CD4-positive, alpha-beta T cell treated with Interferon alpha-2 for 1 hour (primary cell): ENCODE data around the gene OPA1.

Source experiments
- DNase-seq, 2 donors: peaks; one replicate each; pipeline ENCODE4 v3.0.0-alpha.2; 2020 to 2022

The OPA1 gene

DNA sequence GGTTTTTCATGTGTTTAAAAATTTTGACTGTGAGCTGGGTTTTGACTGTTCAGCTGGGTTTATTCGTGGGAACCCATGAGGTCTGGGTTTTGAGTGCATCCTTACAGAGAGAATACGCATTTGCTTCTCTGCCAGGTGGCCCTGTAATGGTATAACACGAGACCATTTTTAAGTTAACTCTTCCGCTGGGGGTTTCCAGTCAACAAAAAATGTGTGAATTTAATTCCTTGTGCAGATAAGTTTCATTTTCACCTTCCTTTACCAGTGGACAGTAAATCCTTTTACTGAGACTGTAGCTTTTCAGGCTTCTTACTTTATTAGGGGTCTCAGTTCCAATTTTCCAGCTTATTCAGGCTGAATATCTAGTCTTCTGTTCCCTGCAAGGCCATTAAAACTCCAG is 149.6 kb downstream of the OPA1 start:
- DNase-seq, result no peak

DNA sequence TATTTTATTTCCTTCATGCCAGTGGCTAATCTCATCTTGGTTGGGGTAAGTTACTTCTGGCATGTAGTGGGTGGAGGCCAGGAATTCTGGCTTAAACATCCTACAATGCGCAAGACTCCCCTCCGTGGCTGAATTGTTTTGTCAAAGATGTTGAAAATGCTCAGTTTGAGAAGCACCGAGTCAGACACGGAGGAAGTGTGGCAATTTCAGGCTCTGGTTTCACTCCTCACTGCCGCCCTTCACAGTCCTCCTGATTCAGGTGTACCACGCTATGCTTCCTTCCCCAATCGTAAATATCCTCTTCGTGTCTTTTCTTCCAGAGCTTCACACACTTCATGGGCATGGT is 150.7 kb downstream of the OPA1 start:
- no peak for DNase-seq

DNA sequence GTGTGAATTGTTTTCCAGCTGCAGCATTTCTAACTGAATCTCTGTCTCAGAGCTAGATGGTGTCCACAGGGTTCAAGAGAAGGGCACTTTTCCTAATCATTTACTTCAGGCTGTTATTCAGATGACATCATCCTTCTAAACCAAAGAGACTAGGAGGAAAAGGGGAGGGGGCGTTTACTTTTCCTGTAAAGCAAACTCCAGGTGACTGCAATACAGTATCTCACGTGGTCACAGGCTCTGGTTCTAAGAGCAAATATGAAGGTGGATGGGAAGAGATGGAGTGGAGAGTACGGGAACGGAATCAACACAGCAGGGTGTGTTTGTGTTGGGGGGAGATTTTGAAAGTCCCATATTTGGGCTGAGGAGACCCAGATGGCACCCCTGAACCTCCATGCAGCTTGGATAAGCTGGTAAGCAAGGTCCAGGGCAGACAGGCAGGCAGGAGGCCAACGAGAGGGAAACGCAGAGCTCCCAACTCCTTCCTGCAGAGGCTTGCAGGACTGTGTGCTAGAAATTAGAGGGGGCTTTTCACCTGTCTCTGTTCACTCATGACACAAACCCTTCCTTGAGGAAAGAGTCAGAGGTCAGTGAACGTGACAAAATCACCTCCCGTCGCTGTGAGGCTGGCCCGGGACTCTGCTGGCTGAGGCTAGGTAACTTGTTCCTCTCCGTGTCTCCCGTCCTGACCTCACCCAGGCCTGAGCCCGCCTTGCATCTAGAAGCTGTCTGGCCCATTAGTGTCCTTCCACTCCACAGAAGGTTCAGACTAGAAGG is 151.2 kb downstream of the OPA1 start:
- no peak for DNase-seq

DNA sequence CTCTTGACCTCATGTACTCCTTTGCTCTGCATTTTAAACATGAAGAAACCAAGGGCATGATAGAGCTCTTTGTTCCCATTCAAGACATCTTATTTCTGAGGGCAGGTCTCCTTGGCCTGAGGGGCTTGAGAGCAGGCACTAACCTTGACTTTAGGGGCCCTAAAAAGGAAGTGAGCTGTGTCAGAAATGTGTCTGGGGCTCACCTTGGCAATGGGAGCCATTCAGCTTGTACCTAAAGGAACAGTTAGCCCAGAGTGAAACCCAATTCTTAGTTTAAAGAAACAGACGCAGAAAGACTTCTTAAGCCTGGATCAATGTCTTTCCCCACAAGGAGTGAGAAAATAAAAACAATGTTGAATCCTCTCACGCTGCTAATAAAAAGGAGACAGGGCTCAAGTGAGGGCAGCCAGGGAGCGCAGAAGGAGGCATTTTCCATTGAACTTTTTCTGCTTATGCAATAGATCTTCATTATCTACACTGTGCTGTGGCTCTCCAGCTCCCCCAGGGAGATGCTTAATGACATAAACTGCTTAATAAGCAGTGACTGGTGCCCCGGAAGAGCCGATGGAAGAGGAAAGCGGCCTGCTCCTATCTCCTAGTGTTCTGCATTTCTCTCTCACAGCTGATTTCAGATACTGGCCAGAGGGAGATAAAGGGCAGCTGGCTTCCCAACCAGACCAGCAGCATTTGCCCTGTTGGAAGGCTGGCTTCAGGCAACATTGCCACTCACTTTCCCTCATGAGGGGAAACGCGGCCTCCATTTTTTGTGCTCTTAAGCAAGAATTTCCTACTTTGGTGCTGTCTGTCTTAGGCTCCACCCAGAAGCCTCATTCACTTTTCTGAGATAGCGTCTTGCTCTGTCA is 152.0 kb downstream of the OPA1 start:
- no peak for DNase-seq

DNA sequence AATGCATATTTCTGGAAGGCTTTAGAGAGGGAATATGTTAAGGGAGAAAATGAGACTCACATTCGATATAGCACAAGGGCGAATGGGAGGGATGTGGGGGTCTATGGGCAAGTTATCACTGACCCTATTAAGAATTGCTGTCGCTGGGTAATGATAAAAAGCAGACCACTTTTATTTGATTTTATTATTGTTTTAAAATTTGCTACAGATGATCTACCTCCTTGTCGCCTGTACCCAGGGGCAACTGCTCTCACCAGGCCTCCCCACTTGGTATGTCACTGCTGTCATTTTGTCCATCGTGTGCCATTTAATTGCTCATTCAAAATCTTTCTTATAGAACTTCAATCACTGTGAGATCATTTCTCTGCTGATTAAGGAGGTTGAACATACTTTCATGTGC is 153.8 kb downstream of the OPA1 start:
- no peak for DNase-seq
